Neutrophil (primary cell): ENCODE data around the gene FRMPD2.
"Not testable (repeated sequence)": the region's sequence is repeated elsewhere in the genome, so short reads cannot be mapped to it uniquely, and the experiment has no call there.

ENCODE experiments used
- H3K27ac ChIP-seq: fragments of 200-600 bp; sonication (generic); 2 replicates; pipeline ENCODE4 v1.5.1; 2016; ENCODE audit warnings: mild to moderate bottlenecking, moderate library complexity
- H3K27me3 ChIP-seq: fragments of 200-600 bp; sonication (generic); 2 replicates; pipeline ENCODE4 v1.6.0; 2016; ENCODE audit warnings: mild to moderate bottlenecking
- H3K36me3 ChIP-seq: fragments of 200-600 bp; sonication (generic); 2 replicates; pipeline ENCODE4 v1.5.1; 2017
- H3K4me1 ChIP-seq, 2 experiments: fragments of 200-600 bp in 1 of 2; sonication (generic) in 1 of 2; 1 replicate in 1 of 2; 2 replicates in 1 of 2; pipeline versions ENCODE4 v1.5.1 to v1.6.1; 2013 to 2016; ENCODE audit warnings: low read depth in 1 of 2, low read length in 1 of 2, mild to moderate bottlenecking in 1 of 2, moderate library complexity in 1 of 2; ENCODE audit not compliant: control insufficient read depth in 1 of 2, insufficient read depth in 1 of 2
- H3K4me3 ChIP-seq, 2 experiments: fragments of 200-600 bp in 1 of 2; sonication (generic) in 1 of 2; 1 replicate in 1 of 2; 2 replicates in 1 of 2; pipeline ENCODE4 v1.5.1; 2013 to 2016; ENCODE audit warnings: low read depth in 1 of 2, low read length in 1 of 2, mild to moderate bottlenecking in 1 of 2, moderate library complexity in 1 of 2
- H3K9me3 ChIP-seq: fragments of 200-600 bp; sonication (generic); 2 replicates; pipeline ENCODE4 v1.5.1; 2016
- CTCF ChIP-seq: fragments of 200-600 bp; sonication (generic); IDR thresholded peaks from 2 replicates; pipeline ENCODE4 v1.5.1; 2016; ENCODE audit warnings: antibody characterized with exemption

Gene FRMPD2

GRCh38 chr10:48246501-48246900 lies 28.0 kb downstream of the FRMPD2 start:
- H3K27me3 ChIP-seq = peaks cover 6% of the 10 kb centered on the region
- no peaks in the 10 kb centered on the region for H3K36me3 ChIP-seq
- H3K9me3 ChIP-seq = no peaks in the 10 kb centered on the region
- H3K27ac ChIP-seq = no peak overlapping the region
- no peak overlapping the region for H3K4me3 ChIP-seq
- H3K4me1 ChIP-seq = no peaks in the 10 kb centered on the region
- no peak for TF ChIP-seq CTCF

- no peaks in the 10 kb centered on the region for H3K9me3 ChIP-seq
- H3K27me3 ChIP-seq = peaks cover 6% of the 10 kb centered on the region
- TF ChIP-seq CTCF = no peak
- H3K4me3 ChIP-seq = no peak overlapping the region
- no peaks in the 10 kb centered on the region for H3K4me1 ChIP-seq
- H3K36me3 ChIP-seq = no peaks in the 10 kb centered on the region
- H3K27ac ChIP-seq = no peak overlapping the region
Measured at GRCh38 chr10:48245977-48246376, 28.5 kb downstream of the FRMPD2 start.

- not testable (repeated sequence) for H3K4me3 ChIP-seq, H3K36me3 ChIP-seq, H3K27ac ChIP-seq, H3K27me3 ChIP-seq, H3K9me3 ChIP-seq, H3K4me1 ChIP-seq
Measured at GRCh38 chr10:48243921-48244320, 30.6 kb downstream of the FRMPD2 start.

- H3K4me3 ChIP-seq = no peak overlapping the region
- no peaks in the 10 kb centered on the region for H3K36me3 ChIP-seq
- H3K27ac ChIP-seq = no peak overlapping the region
- no peaks in the 10 kb centered on the region for H3K9me3 ChIP-seq
- H3K27me3 ChIP-seq = peaks cover 6% of the 10 kb centered on the region
- TF ChIP-seq CTCF = no peak
- no peaks in the 10 kb centered on the region for H3K4me1 ChIP-seq
Measured at GRCh38 chr10:48243487-48243886, 31.0 kb downstream of the FRMPD2 start.

GRCh38 chr10:48242171-48242904 lies 32.2 kb downstream of the FRMPD2 start:
- no peak for TF ChIP-seq CTCF
- no peaks in the 10 kb centered on the region for H3K9me3 ChIP-seq
- peaks cover 6% of the 10 kb centered on the region for H3K27me3 ChIP-seq
- H3K4me3 ChIP-seq = no peak overlapping the region
- H3K36me3 ChIP-seq = no peaks in the 10 kb centered on the region
- H3K27ac ChIP-seq = no peak overlapping the region
- no peaks in the 10 kb centered on the region for H3K4me1 ChIP-seq

GRCh38 chr10:48241332-48241731 lies 33.2 kb downstream of the FRMPD2 start:
- Histone ChIP-seq H3K4me1 (no peaks in the 10 kb centered on the region), H3K4me3 (no peak overlapping the region), H3K9me3 (no peaks in the 10 kb centered on the region), H3K36me3 (no peaks in the 10 kb centered on the region), H3K27me3 (peaks cover 6% of the 10 kb centered on the region), H3K27ac (no peak overlapping the region)
- no peak for TF ChIP-seq CTCF
